ENCODE results near the gene NHLRC2. TPM values are rescaled to one million over a fixed set of nuclear protein-coding genes. Genes with fewer than 3 reads are reported as not detected.

The NHLRC2 gene
- total and polyA plus RNA-seq, 10 donors = 3.4 to 71.1 (median 47.1) TPM

DNA sequence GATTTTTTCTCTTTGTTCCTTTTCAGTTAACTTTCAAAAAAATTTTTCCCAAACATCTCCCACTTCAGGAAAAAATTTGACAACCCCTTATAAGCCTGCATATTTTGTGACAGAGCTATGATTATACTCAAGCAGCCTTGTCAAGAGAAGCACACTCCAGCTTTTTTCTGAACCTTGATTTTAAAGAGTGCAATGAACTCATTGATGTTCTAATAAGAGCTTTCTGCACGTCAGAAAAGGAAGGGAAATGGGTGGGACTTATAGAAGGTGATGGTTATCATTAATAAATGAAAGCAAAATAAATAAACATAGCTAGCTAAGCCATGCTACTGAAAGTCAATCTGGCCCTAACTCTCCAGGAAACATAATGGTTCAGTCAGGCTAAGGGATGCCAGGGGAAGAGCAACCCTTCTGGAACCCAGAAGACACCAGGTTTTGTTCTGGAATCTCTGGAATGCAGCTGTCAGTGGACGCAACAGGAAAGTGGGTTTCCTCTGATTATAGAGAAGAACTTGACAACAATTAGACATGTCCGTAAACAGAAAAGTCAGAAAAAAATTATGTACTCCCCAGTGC lies 76.1 kb downstream of the NHLRC2 start:
- H3K36me3 ChIP-seq = no peaks in the 10 kb centered on the region
- intact Hi-C loops (cut with DNase I; ENCODE audit: low total_unique reads) = no loop called here
- WGBS, 5 donors = 61 to 69% (median 66%) methylated on average over 3 of the region's 3 CpGs
- H3K4me3 ChIP-seq = no peak overlapping the region
- TF ChIP-seq POLR2AphosphoS5 (IDR thresholded peaks at IDR 0.05) (no peak), POLR2A (IDR thresholded peaks at IDR 0.05) (no peak)
- TF ChIP-seq, protein P1, sequence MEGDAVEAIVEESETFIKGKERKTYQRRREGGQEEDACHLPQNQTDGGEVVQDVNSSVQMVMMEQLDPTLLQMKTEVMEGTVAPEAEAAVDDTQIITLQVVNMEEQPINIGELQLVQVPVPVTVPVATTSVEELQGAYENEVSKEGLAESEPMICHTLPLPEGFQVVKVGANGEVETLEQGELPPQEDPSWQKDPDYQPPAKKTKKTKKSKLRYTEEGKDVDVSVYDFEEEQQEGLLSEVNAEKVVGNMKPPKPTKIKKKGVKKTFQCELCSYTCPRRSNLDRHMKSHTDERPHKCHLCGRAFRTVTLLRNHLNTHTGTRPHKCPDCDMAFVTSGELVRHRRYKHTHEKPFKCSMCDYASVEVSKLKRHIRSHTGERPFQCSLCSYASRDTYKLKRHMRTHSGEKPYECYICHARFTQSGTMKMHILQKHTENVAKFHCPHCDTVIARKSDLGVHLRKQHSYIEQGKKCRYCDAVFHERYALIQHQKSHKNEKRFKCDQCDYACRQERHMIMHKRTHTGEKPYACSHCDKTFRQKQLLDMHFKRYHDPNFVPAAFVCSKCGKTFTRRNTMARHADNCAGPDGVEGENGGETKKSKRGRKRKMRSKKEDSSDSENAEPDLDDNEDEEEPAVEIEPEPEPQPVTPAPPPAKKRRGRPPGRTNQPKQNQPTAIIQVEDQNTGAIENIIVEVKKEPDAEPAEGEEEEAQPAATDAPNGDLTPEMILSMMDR (IDR thresholded peaks at IDR 0.05 in 8 of 11, conservative IDR thresholded peaks at IDR 0.05 in 3 of 11) = no peak
- H3K27me3 ChIP-seq (replicated peaks in 1 of 7) = peaks cover 0 to 6% (median 0%) of the 10 kb centered on the region in 7 donors
- DNase-seq = no peak
- peaks cover 0 to 13% (median 0%) of the 10 kb centered on the region in 6 donors for H3K4me1 ChIP-seq
- no peak overlapping the region for H3K27ac ChIP-seq
- H3K9me3 ChIP-seq = peaks cover 0 to 1% (median 0%) of the 10 kb centered on the region in 8 donors

DNA sequence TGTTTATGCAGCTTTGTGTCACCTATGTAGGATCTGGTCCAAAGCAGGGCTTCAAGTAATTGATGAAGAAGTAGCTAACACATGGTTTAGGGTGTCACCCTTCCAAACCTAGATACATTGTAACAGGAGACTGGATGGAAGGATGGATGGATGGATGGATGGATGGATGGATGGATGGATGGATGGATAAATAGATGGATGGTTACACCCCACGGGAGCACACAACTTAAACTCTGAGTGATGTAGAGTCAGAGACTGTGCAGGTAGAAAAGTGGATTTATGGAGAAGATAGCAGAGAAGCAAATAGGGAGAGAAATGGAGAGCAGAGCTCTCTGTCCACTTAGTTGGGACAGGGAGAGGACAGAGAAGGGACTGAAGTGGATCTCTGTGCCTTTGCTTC lies 78.4 kb downstream of the NHLRC2 start:
- Histone ChIP-seq H3K4me1 (peaks cover 0 to 13% (median 0%) of the 10 kb centered on the region in 6 donors), H3K9me3 (no peaks in the 10 kb centered on the region), H3K27ac (no peak overlapping the region), H3K36me3 (no peaks in the 10 kb centered on the region), H3K27me3 (replicated peaks in 1 of 7) (no peaks in the 10 kb centered on the region), H3K4me3 (no peak overlapping the region)
- 86 to 97% (median 90%) methylated on average over 1 of the region's 1 CpG for WGBS, 5 donors
- no peak for DNase-seq
- TF ChIP-seq POLR2AphosphoS5 (IDR thresholded peaks at IDR 0.05) (no peak), POLR2A (IDR thresholded peaks at IDR 0.05) (no peak)
- TF ChIP-seq, protein P1 (IDR thresholded peaks at IDR 0.05 in 8 of 11, conservative IDR thresholded peaks at IDR 0.05 in 3 of 11) = no peak
- intact Hi-C loops (cut with DNase I; ENCODE audit: low total_unique reads) = no loop called here

DNA sequence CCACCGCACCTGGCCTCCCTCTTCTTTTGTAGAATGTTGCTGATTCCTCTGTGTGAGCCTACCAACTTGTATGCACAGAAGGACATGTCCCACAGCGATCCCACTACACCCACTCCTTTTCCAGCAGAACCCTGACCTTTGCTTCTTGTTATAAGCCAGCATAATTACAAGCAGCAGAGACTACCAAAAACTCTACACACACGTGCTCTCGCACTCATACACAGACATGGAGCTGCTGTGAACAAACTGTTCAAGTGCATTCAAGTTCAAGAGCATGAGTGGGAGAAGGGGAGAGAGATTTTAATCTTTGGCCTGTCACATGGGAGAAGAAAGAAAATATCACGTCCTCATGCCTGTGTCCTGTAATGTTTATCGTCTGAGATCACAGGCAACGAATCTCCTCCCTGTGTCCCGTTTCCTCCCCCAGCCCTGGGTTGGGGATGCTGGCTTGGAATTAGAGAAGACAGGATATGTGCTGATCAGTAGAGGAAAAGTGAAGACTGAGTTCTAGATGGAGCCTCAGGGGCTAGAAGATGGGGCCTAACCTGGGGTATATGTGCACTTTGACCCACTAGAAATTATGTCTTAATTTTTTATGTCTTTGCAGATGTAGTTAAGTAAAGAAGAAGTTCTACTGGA lies 79.6 kb downstream of the NHLRC2 start:
- WGBS, 5 donors = 71 to 85% (median 77%) methylated on average over 8 of the region's 8 CpGs
- Histone ChIP-seq H3K36me3 (no peaks in the 10 kb centered on the region), H3K9me3 (no peaks in the 10 kb centered on the region), H3K4me3 (no peak overlapping the region), H3K4me1 (peaks cover 0 to 13% (median 0%) of the 10 kb centered on the region in 6 donors), H3K27ac (no peak overlapping the region), H3K27me3 (replicated peaks in 1 of 7) (no peaks in the 10 kb centered on the region)
- intact Hi-C loops (cut with DNase I; ENCODE audit: low total_unique reads) = no loop called here
- TF ChIP-seq, protein P1 (IDR thresholded peaks at IDR 0.05 in 8 of 11, conservative IDR thresholded peaks at IDR 0.05 in 3 of 11) = no peak
- TF ChIP-seq POLR2AphosphoS5 (IDR thresholded peaks at IDR 0.05) = no peak
- no peak for DNase-seq

DNA sequence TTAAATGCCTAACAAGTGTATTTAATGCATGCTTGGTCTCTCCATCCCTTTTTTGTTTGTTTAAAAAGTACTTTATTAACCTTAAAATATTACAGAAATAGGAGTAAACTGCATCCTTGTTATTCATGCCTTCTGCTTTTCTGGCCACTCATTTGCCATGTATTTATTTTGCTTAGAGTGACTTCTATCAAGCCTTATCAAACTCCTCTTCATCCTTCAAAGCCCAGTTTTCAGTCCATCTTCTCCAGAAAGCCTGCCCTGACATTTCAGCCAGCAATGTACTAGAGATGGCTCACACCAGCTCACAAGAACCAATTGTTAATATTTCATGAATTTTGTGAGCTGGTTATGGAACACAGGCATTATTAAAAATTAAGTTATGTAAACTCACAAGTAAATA lies 82.8 kb downstream of the NHLRC2 start:
- TF ChIP-seq POLR2AphosphoS5 (IDR thresholded peaks at IDR 0.05) (no peak), POLR2A (IDR thresholded peaks at IDR 0.05) (no peak)
- TF ChIP-seq, protein P1 (IDR thresholded peaks at IDR 0.05 in 8 of 11, conservative IDR thresholded peaks at IDR 0.05 in 3 of 11) = no peak
- no peak overlapping the region for H3K4me3 ChIP-seq
- peaks cover 0 to 8% (median 0%) of the 10 kb centered on the region in 6 donors for H3K4me1 ChIP-seq
- H3K27me3 ChIP-seq (replicated peaks in 1 of 7) = no peaks in the 10 kb centered on the region
- no peak overlapping the region for H3K27ac ChIP-seq
- intact Hi-C loops (cut with DNase I; ENCODE audit: low total_unique reads) = no loop called here
- DNase-seq = no peak
- H3K36me3 ChIP-seq = no peaks in the 10 kb centered on the region
- no peaks in the 10 kb centered on the region for H3K9me3 ChIP-seq
